ENCODE data around the gene MPHOSPH9. TPM values are rescaled to one million over a fixed set of nuclear protein-coding genes. Genes with fewer than 3 reads are reported as not detected.

MPHOSPH9 gene
- total RNA-seq, 2 donors from 2014 or later, result 15.5 to 35.7 TPM

DNA sequence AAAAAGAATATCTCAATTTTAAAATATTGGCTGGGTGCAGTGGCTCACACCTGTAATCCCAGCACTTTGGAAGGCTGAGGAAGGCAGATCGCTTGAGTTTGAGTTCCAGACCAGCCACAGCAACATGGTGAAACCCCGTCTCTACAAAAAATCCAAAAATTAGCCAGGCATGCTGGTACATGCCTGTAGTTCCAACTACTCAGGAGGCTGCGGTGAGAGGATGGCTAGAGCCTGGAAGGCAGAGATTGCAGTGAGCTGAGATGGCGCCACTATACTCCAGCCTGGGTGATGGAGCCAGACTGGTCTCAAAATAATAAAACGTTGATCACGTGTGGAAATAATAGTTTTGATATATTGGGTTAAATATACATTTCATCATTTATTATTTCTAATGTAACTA lies 6.0 kb upstream of the MPHOSPH9 start:
- TF ChIP-seq, protein P1, sequence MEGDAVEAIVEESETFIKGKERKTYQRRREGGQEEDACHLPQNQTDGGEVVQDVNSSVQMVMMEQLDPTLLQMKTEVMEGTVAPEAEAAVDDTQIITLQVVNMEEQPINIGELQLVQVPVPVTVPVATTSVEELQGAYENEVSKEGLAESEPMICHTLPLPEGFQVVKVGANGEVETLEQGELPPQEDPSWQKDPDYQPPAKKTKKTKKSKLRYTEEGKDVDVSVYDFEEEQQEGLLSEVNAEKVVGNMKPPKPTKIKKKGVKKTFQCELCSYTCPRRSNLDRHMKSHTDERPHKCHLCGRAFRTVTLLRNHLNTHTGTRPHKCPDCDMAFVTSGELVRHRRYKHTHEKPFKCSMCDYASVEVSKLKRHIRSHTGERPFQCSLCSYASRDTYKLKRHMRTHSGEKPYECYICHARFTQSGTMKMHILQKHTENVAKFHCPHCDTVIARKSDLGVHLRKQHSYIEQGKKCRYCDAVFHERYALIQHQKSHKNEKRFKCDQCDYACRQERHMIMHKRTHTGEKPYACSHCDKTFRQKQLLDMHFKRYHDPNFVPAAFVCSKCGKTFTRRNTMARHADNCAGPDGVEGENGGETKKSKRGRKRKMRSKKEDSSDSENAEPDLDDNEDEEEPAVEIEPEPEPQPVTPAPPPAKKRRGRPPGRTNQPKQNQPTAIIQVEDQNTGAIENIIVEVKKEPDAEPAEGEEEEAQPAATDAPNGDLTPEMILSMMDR (IDR thresholded peaks at IDR 0.05), result no peak
- Histone ChIP-seq H3K27ac (no peak overlapping the region), H3K27me3 (no peaks in the 10 kb centered on the region), H3K9me3 (no peaks in the 10 kb centered on the region), H3K36me3 (no peaks in the 10 kb centered on the region), H3K4me3 (no peak overlapping the region), H3K9ac (ENCODE audit: low read depth in 2 of 2, low read length in 2 of 2) (no peak overlapping the region), H3K4me1 (no peaks in the 10 kb centered on the region)
- intact Hi-C loops (cut with DNase I), result loop anchor here (5.0 to 10.0 kb wide), 4 partner anchors 84 to 374 kb away; partner anchors contain the start of genes ARL6IP4 and PITPNM2
- DNase-seq, result no peak

GRCh38 chr12:123238330-123238682 lies 5.4 kb upstream of the MPHOSPH9 start:
- intact Hi-C loops (cut with DNase I), result loop anchor here (5.0 to 10.0 kb wide), 4 partner anchors 84 to 374 kb away; partner anchors contain the start of genes ARL6IP4 and PITPNM2
- H3K36me3 ChIP-seq, result no peaks in the 10 kb centered on the region
- no peak overlapping the region for H3K27ac ChIP-seq
- no peak overlapping the region for H3K4me3 ChIP-seq
- no peaks in the 10 kb centered on the region for H3K4me1 ChIP-seq
- no peaks in the 10 kb centered on the region for H3K9me3 ChIP-seq
- no peaks in the 10 kb centered on the region for H3K27me3 ChIP-seq
- TF ChIP-seq, protein P1 (IDR thresholded peaks at IDR 0.05), result no peak
- no peak overlapping the region for H3K9ac ChIP-seq (ENCODE audit: low read depth in 2 of 2, low read length in 2 of 2)
- DNase-seq, result no peak

DNA sequence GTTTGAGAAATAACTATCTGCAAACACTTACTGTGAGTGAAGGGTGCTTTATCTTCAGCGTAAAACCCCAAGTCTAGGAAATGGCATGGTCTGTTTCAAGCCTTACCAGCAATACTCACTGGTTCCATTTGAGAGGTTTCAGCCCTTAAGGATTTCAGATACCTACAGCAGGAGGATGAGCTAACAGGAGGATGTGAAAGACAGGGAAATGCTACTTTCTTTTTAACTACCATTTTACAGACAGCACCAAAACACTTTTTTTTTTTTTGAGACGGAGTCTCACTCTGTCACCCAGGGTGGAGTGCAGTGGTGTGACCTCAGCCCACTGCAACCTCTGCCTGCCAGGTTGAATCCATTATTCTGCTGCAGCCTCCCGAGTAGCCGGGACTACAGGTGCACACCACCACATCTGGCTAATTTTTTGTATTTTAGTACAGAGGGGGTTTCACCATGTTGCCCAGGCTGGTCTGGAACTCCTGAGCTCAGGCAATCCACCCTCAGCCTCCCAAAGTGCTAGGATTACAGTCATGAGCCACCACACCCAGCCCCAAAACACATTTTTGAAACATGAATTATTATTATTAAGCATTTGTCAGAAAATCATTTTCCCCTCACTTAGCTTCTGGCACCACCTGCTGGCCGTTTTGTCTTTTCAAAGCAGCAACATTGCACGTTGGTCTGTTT lies 4.8 kb upstream of the MPHOSPH9 start:
- Histone ChIP-seq H3K4me3 (no peak overlapping the region), H3K27me3 (no peaks in the 10 kb centered on the region), H3K36me3 (no peaks in the 10 kb centered on the region), H3K9me3 (no peaks in the 10 kb centered on the region), H3K9ac (ENCODE audit: low read depth in 2 of 2, low read length in 2 of 2) (no peak overlapping the region), H3K27ac (no peak overlapping the region), H3K4me1 (no peaks in the 10 kb centered on the region)
- intact Hi-C loops (cut with DNase I), result loop anchor here (5.0 to 10.0 kb wide), 4 partner anchors 83 to 373 kb away; partner anchors contain the start of genes ARL6IP4 and PITPNM2
- DNase-seq, result peak; percentile 75
- TF ChIP-seq, protein P1 (IDR thresholded peaks at IDR 0.05), result peak; percentile 80

DNA sequence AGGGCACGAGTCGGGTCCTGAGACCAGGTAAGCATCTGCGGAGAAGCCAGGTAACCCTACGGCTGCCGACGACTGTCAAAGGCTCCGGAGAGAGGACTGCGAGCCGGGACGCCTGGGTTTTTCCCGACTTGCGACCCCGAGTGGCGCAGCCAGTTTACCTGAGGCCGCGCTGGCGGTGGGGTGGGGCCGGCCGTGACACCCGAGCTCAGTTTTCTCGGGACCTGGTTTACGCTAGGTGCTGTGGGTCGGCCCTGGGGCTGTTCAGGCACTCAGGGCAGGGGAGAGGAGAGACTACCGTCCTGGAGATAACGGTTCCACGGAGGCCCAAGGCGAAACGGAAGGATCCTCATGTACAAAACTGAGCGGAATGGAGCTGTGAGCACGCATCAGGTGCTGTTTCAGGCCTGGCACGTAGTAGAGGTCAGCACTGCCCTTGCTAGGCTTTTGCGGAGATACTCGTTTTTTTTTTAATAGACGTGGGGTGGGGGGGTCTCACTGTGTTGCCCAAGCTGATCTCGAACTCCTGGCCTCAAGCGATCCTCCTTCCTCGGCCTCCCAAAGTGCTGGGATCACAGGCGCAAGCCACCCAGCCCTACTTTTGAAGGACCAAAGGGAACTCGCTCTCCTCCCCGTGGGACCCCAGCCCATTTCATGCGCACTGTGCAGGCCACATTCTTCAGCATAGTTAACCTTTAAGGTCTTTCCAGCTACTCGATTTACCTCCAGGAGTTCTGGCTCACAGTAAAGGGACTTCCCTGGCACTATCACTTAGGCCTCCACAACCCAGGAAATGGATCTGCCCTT lies 766 bp upstream of the MPHOSPH9 start:
- H3K4me3 ChIP-seq, result peak overlapping the region; percentile 75
- no peaks in the 10 kb centered on the region for H3K4me1 ChIP-seq
- no peak for DNase-seq
- no peaks in the 10 kb centered on the region for H3K9me3 ChIP-seq
- TF ChIP-seq, protein P1 (IDR thresholded peaks at IDR 0.05), result no peak
- H3K27ac ChIP-seq, result peak overlapping the region; percentile 85
- no peaks in the 10 kb centered on the region for H3K27me3 ChIP-seq
- H3K9ac ChIP-seq (ENCODE audit: low read depth in 2 of 2, low read length in 2 of 2), result peak overlapping the region; percentile 85 to 98
- no peaks in the 10 kb centered on the region for H3K36me3 ChIP-seq
- intact Hi-C loops (cut with DNase I), result loop anchor here (10.0 kb wide), 2 partner anchors 79 to 369 kb away; partner anchors contain the start of gene PITPNM2

- no peaks in the 10 kb centered on the region for H3K4me1 ChIP-seq
- no peak for DNase-seq
Observed at GRCh38 chr12:123232472-123232806, 502 bp downstream of the MPHOSPH9 start.

More at GRCh38 chr12:123232472-123232806, 502 bp downstream of the MPHOSPH9 start:
- Histone ChIP-seq H3K27me3 (no peaks in the 10 kb centered on the region), H3K36me3 (no peaks in the 10 kb centered on the region), H3K9ac (ENCODE audit: low read depth in 2 of 2, low read length in 2 of 2) (peak overlapping the region; percentile 67 to 98), H3K27ac (peak overlapping the region; percentile 85), H3K9me3 (no peaks in the 10 kb centered on the region), H3K4me3 (peak overlapping the region; percentile 75)
- TF ChIP-seq, protein P1 (IDR thresholded peaks at IDR 0.05), result no peak
- intact Hi-C loops (cut with DNase I), result loop anchor here (10.0 kb wide), 2 partner anchors 78 to 368 kb away; partner anchors contain the start of gene PITPNM2
